Chondrocyte (in vitro differentiated cells): ENCODE data around the gene SFXN5. TPM values are rescaled to one million over a fixed set of nuclear protein-coding genes. Genes with fewer than 3 reads are reported as not detected.
A peak's percentile ranks its signal among the peaks of the same experiment; 100 is the strongest.

Experiments
- DNase-seq: peaks from one replicate; pipeline ENCODE4 v3.0.0; 2021; ENCODE audit warnings: mixed read lengths, low spot score
- H3K27ac Mint-ChIP-seq: one replicate; pipeline ENCODE4 v1.8.0; 2021; ENCODE audit warnings: mild to moderate bottlenecking, moderate library complexity, mixed read lengths; ENCODE audit not compliant: unreplicated experiment
- H3K27me3 Mint-ChIP-seq: 2 replicates; pipeline ENCODE4 v1.8.0; 2021; ENCODE audit warnings: low read depth, mixed read lengths
- H3K36me3 Mint-ChIP-seq: 2 replicates; pipeline ENCODE4 v1.8.0; 2021; ENCODE audit warnings: low read depth, mixed read lengths
- H3K4me1 Mint-ChIP-seq: 2 replicates; pipeline ENCODE4 v1.8.0; 2021; ENCODE audit warnings: low read depth, mild to moderate bottlenecking, mixed read lengths
- H3K4me3 Mint-ChIP-seq: one replicate; pipeline ENCODE4 v1.8.0; 2021; ENCODE audit warnings: mild to moderate bottlenecking, moderate library complexity, mixed read lengths; ENCODE audit not compliant: unreplicated experiment
- H3K9me3 Mint-ChIP-seq: 2 replicates; pipeline ENCODE4 v1.8.0; 2021; ENCODE audit warnings: low read depth, mixed read lengths
- total RNA-seq: library from RNA; stranded (reverse); gene quantifications from 3 replicates; pipeline ENCODE4 v1.2.1, GENCODE V29; 2021
- TF ChIP-seq, protein P1 (sequence below): fragments of 200-600 bp; sonication (generic); IDR thresholded peaks from 2 replicates; pipeline ENCODE4 v1.5.0; 2021; ENCODE audit warnings: antibody characterized with exemption, mild to moderate bottlenecking, moderate library complexity

Gene SFXN5
- total RNA-seq, 1 donor from 2014 or later = 10.6 TPM

- DNase-seq = peak; percentile 87
- no peak overlapping the region for H3K27ac Mint-ChIP-seq
- peaks cover 69% of the 10 kb centered on the region for H3K27me3 Mint-ChIP-seq
- H3K9me3 Mint-ChIP-seq = no peaks in the 10 kb centered on the region
- H3K4me3 Mint-ChIP-seq = peak overlapping the region; percentile 40
- H3K36me3 Mint-ChIP-seq = no peaks in the 10 kb centered on the region
- H3K4me1 Mint-ChIP-seq = peaks cover 19% of the 10 kb centered on the region
- TF ChIP-seq, protein P1, sequence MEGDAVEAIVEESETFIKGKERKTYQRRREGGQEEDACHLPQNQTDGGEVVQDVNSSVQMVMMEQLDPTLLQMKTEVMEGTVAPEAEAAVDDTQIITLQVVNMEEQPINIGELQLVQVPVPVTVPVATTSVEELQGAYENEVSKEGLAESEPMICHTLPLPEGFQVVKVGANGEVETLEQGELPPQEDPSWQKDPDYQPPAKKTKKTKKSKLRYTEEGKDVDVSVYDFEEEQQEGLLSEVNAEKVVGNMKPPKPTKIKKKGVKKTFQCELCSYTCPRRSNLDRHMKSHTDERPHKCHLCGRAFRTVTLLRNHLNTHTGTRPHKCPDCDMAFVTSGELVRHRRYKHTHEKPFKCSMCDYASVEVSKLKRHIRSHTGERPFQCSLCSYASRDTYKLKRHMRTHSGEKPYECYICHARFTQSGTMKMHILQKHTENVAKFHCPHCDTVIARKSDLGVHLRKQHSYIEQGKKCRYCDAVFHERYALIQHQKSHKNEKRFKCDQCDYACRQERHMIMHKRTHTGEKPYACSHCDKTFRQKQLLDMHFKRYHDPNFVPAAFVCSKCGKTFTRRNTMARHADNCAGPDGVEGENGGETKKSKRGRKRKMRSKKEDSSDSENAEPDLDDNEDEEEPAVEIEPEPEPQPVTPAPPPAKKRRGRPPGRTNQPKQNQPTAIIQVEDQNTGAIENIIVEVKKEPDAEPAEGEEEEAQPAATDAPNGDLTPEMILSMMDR = no peak
Observed at GRCh38 chr2:72916743-72917137, 154.8 kb downstream of the SFXN5 start.

DNA sequence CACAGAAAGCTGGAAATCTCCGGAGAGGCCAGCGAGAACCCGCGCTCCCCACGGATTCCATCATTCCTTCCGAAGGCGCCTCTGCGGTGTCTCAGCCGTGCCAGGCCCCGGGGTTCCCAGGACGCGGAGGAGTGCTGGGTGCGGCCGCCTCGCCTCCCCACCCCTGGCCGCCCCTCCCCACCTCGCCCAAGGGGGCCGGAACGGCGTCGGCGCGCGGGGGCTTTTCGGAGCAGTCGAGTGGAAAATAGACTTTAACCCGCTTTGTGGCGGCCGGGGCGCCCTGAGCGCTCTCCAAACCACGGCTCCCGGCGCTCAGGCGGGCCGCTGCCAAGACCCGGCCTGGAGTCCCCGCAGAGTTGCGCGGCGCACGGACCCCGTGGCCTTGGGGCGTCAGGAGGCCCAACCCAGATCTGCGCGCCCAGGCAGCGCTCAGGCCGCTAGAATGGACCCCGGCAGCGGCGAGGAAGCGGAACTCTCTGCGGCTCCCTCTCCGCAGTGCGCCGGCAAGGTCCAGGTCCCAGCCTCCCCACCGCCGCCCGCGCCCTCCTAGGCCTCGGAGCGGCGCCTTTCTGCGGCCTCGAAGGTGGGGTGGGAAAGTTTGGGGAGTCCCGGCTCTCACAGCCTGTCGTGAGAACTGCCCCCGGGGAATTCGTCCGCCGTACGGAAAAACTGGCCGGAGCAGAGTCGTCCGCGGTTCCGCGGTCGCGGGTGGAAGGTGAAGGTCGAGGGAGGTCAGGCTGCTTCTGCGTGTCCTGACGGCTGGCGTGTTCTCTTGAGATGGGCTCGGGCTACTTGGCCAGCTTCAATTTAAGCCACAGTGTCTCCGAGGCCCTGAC, 155.4 kb downstream of the SFXN5 start:
- peaks cover 69% of the 10 kb centered on the region for H3K27me3 Mint-ChIP-seq
- peaks cover 19% of the 10 kb centered on the region for H3K4me1 Mint-ChIP-seq
- no peak overlapping the region for H3K27ac Mint-ChIP-seq
- no peaks in the 10 kb centered on the region for H3K9me3 Mint-ChIP-seq
- H3K36me3 Mint-ChIP-seq = no peaks in the 10 kb centered on the region
- DNase-seq = peak; percentile 83
- H3K4me3 Mint-ChIP-seq = peak overlapping the region; percentile 19
- TF ChIP-seq, protein P1 = no peak

DNA sequence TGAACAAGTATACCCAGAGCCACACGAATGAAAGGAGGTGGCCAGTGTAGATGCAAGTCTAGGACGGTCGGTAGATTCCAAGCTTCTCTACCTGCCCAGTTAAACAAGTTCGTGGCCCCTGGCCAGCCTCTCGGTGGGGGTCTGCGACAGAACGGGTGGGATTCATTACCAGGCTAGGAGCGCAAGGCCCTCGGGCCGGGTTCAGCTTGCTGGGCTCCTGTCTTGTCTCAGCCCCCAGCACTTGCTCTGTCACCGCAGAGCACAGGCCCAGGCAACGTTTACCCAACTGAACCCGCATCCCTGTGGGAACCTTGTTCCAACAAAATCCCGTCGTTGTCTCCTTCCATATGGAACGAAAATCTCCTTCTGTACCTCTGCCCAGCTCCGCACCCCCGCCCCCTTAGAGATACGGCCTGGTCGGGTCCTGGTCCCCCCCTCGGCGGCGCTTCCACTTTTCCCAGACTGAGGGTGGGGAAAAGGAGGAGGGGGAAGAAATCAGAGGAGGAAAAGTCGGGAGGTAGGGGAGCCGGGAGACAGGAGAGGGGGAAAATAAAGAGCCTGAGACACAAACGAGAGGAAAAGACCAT, 156.1 kb downstream of the SFXN5 start:
- H3K4me1 Mint-ChIP-seq = peaks cover 16% of the 10 kb centered on the region
- peak overlapping the region; percentile 35 for H3K4me3 Mint-ChIP-seq
- TF ChIP-seq, protein P1 = no peak
- H3K36me3 Mint-ChIP-seq = no peaks in the 10 kb centered on the region
- no peaks in the 10 kb centered on the region for H3K9me3 Mint-ChIP-seq
- H3K27me3 Mint-ChIP-seq = peaks cover 70% of the 10 kb centered on the region
- no peak for DNase-seq
- no peak overlapping the region for H3K27ac Mint-ChIP-seq

DNA sequence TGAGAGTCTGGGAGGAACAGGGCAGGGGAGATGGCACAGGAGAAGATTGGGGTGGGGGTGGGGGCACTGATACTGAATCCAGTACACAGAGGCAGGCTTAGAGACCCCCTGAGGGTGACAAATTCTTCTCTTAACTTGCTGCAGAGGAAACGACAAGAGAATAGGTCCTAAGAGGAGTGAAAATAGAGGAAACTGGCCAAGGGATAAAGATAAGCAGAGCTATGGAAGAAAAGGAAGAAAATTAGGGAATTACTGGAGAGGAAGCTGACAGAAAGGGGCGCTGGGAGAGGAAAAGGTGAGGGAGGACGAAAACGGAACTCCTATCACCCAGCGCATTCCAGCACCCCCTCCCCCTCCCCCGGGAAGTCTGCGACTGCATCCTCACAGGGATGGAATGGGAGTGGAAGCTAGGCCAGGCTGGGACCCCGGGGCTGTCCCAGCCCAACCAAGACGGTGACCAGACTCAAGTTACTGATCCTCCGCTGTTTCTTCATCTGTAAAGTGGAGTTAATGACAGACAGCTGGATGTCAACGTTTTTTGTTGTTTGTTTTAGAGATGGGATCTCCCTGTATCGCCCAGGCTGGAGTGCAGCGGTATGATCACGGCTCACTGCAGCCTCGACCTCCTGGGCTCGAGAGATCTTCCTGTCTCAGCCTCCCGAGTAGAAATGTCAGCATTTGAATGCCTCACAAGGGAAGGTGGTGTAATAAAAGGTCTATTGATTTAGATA, 156.8 kb downstream of the SFXN5 start:
- Mint-ChIP-seq H3K4me3 (no peak overlapping the region), H3K9me3 (no peaks in the 10 kb centered on the region), H3K27me3 (peaks cover 74% of the 10 kb centered on the region), H3K27ac (no peak overlapping the region), H3K36me3 (no peaks in the 10 kb centered on the region), H3K4me1 (peaks cover 14% of the 10 kb centered on the region)
- no peak for DNase-seq
- TF ChIP-seq, protein P1 = no peak

DNA sequence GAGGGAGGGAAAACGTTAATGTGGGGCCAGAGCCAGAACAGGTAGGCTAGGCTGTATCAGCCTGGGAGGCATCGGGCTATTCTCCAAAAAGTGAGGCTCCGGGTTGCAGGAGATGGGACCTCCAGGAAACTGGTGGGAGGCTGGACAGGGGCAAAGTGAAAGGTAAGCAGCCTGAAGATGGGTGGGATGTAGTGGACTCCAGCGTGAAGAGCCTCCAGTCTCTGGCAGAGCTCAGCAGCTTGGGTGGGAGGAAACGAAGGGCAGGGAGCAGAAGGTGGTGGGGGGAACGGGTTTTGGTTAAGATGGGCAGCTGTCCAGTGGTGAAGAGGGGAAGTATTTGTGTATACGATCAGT, 157.3 kb downstream of the SFXN5 start:
- no peak for DNase-seq
- Mint-ChIP-seq H3K4me1 (peaks cover 14% of the 10 kb centered on the region), H3K27me3 (peaks cover 74% of the 10 kb centered on the region)

More for the DNA sequence above, 157.3 kb downstream of the SFXN5 start:
- Mint-ChIP-seq H3K27ac (no peak overlapping the region), H3K9me3 (no peaks in the 10 kb centered on the region), H3K4me3 (no peak overlapping the region), H3K36me3 (no peaks in the 10 kb centered on the region)
- TF ChIP-seq, protein P1 = no peak
